ENCODE results near the gene CAMK2A.

Gene CAMK2A

GRCh38 chr5:150214289-150214688 lies 75.3 kb downstream of the CAMK2A start:
- no peak for TF ChIP-seq SIN3A (IDR thresholded peaks at IDR 0.05; ENCODE audit: borderline replicate concordance, insufficient read depth, low read length)
- no peak for TF ChIP-seq TAF1 (IDR thresholded peaks at IDR 0.05; ENCODE audit: borderline replicate concordance, insufficient read depth, low read length)
- TF ChIP-seq FOXP2 (optimal IDR thresholded peaks at IDR 0.05; ENCODE audit: borderline replicate concordance, extremely low read depth, extremely low read length, insufficient read depth) = no peak
- no peak for TF ChIP-seq POLR2AphosphoS5 (IDR thresholded peaks at IDR 0.05; ENCODE audit: low read depth, low read length)
- TF ChIP-seq REST (IDR thresholded peaks at IDR 0.05; ENCODE audit: insufficient read depth in 1 of 2, low read depth in 2 of 2, low read length in 2 of 2) = no peak

GRCh38 chr5:150213530-150213929 lies 76.0 kb downstream of the CAMK2A start:
- TF ChIP-seq POLR2AphosphoS5 (IDR thresholded peaks at IDR 0.05; ENCODE audit: low read depth, low read length) (no peak), FOXP2 (optimal IDR thresholded peaks at IDR 0.05; ENCODE audit: borderline replicate concordance, extremely low read depth, extremely low read length, insufficient read depth) (no peak)

- no peak for TF ChIP-seq POLR2AphosphoS5 (IDR thresholded peaks at IDR 0.05; ENCODE audit: low read depth, low read length)
- no peak for TF ChIP-seq TAF1 (IDR thresholded peaks at IDR 0.05; ENCODE audit: borderline replicate concordance, insufficient read depth, low read length)
- TF ChIP-seq FOXP2 (optimal IDR thresholded peaks at IDR 0.05; ENCODE audit: borderline replicate concordance, extremely low read depth, extremely low read length, insufficient read depth) = no peak
- no peak for TF ChIP-seq REST (IDR thresholded peaks at IDR 0.05; ENCODE audit: insufficient read depth in 1 of 2, low read depth in 2 of 2, low read length in 2 of 2)
- TF ChIP-seq SIN3A (IDR thresholded peaks at IDR 0.05; ENCODE audit: borderline replicate concordance, insufficient read depth, low read length) = no peak
Observed at GRCh38 chr5:150211156-150212030, 78.2 kb downstream of the CAMK2A start.

GRCh38 chr5:150210644-150211043 lies 78.9 kb downstream of the CAMK2A start:
- TF ChIP-seq SIN3A (IDR thresholded peaks at IDR 0.05; ENCODE audit: borderline replicate concordance, insufficient read depth, low read length) = no peak
- no peak for TF ChIP-seq POLR2AphosphoS5 (IDR thresholded peaks at IDR 0.05; ENCODE audit: low read depth, low read length)
- no peak for TF ChIP-seq REST (IDR thresholded peaks at IDR 0.05; ENCODE audit: insufficient read depth in 1 of 2, low read depth in 2 of 2, low read length in 2 of 2)
- TF ChIP-seq FOXP2 (optimal IDR thresholded peaks at IDR 0.05; ENCODE audit: borderline replicate concordance, extremely low read depth, extremely low read length, insufficient read depth) = no peak
- no peak for TF ChIP-seq TAF1 (IDR thresholded peaks at IDR 0.05; ENCODE audit: borderline replicate concordance, insufficient read depth, low read length)

- TF ChIP-seq REST (IDR thresholded peaks at IDR 0.05; ENCODE audit: insufficient read depth in 1 of 2, low read depth in 2 of 2, low read length in 2 of 2) = no peak
- TF ChIP-seq FOXP2 (optimal IDR thresholded peaks at IDR 0.05; ENCODE audit: borderline replicate concordance, extremely low read depth, extremely low read length, insufficient read depth) = no peak
- TF ChIP-seq SIN3A (IDR thresholded peaks at IDR 0.05; ENCODE audit: borderline replicate concordance, insufficient read depth, low read length) = no peak
- TF ChIP-seq POLR2AphosphoS5 (IDR thresholded peaks at IDR 0.05; ENCODE audit: low read depth, low read length) = no peak
- no peak for TF ChIP-seq TAF1 (IDR thresholded peaks at IDR 0.05; ENCODE audit: borderline replicate concordance, insufficient read depth, low read length)
Observed at GRCh38 chr5:150209099-150209635, 80.4 kb downstream of the CAMK2A start.

Data from PFSK-1 (cell line).